GM12801 (cell line): ENCODE results near the gene TMEM106A.
"Not testable (repeated sequence)": the region's sequence is repeated elsewhere in the genome, so short reads cannot be mapped to it uniquely, and the experiment has no call there.

Experiments
- TF ChIP-seq, protein P1 (sequence below): IDR thresholded peaks from one replicate; pipeline ENCODE4 v1.5.1; 2011; ENCODE audit warnings: control low read depth; ENCODE audit not compliant: insufficient read length; ENCODE audit errors: extremely low read depth

The TMEM106A gene

DNA sequence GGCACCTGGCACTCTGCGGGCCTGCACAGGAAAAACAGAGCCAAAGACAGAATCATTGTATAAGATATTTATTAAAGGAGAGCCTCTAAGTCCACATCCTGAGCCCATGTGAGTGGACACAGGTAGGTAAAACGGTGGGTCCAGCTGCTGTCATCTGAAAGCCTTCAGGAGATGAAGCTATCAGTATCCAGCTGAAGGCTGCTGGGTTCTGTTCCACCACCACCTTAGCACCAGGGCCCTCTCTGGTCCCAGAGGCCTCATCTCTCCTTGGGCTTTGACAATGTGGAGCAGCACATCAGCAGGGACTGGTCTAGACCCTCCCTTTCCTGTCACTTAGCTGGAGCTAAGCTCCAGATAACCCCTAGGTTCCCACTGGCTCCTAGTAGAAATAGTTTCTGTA is 7.3 kb downstream of the TMEM106A start:
- TF ChIP-seq, protein P1, sequence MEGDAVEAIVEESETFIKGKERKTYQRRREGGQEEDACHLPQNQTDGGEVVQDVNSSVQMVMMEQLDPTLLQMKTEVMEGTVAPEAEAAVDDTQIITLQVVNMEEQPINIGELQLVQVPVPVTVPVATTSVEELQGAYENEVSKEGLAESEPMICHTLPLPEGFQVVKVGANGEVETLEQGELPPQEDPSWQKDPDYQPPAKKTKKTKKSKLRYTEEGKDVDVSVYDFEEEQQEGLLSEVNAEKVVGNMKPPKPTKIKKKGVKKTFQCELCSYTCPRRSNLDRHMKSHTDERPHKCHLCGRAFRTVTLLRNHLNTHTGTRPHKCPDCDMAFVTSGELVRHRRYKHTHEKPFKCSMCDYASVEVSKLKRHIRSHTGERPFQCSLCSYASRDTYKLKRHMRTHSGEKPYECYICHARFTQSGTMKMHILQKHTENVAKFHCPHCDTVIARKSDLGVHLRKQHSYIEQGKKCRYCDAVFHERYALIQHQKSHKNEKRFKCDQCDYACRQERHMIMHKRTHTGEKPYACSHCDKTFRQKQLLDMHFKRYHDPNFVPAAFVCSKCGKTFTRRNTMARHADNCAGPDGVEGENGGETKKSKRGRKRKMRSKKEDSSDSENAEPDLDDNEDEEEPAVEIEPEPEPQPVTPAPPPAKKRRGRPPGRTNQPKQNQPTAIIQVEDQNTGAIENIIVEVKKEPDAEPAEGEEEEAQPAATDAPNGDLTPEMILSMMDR: no peak

DNA sequence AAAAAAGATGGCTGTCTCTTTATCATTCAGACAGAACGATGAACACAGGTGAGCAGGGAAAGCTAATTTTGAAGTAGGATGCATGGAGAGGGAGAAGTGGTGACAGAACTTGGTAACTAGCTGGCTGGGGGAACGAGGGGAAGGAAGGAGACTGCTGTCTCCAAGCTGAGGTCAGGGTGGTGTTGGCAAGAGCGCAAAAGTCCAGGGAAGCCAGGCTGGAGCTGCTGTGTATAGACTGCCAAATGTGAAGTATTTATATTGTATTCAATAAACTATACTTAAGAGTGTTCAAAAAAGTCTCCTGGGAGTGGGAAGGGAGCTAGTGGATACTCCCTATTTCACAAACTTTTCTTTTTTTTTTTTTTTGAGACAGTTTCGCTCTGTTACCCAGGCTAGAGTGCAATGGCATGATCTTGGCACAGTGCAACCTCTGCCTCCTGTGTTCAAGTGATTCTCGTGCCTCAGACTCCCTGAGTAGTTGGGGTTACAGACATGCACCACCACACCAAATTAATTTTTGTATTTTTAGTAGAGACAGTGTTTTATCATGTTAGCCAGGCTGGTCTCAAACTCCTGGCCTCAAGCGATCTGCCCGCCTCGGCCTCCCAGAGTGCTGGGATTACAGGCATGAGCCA is 8.2 kb downstream of the TMEM106A start:
- TF ChIP-seq, protein P1: no peak

DNA sequence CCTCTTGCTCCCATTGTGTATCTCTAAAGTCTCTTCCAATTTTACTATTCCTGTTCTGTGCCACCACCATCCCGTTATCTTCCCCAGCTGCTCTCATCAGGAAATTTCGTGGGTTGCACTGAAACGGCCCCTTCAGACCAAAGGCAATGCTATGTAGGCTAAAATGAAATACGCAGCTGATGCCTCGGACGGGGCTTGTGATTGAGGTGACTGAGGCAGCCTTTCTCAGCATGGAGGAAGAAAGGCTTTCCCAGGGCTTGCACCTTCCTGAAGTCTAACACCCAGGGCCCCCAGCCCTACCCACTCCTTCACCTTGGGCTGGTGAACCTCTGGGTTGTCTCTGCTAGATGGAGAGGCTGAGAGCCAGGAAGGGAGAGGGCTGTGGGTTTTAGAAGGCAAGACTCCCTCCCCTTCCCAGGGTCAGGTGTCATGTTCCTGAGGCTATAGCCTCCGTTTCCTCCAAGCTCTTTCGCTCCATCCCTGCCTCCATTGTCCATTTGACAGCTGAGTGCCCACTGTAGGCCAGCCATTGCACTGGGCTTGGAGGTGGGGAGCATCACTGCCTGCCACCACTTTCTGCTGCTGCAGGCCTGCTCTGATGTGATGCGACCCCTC is 8.9 kb downstream of the TMEM106A start:
- TF ChIP-seq, protein P1: no peak

DNA sequence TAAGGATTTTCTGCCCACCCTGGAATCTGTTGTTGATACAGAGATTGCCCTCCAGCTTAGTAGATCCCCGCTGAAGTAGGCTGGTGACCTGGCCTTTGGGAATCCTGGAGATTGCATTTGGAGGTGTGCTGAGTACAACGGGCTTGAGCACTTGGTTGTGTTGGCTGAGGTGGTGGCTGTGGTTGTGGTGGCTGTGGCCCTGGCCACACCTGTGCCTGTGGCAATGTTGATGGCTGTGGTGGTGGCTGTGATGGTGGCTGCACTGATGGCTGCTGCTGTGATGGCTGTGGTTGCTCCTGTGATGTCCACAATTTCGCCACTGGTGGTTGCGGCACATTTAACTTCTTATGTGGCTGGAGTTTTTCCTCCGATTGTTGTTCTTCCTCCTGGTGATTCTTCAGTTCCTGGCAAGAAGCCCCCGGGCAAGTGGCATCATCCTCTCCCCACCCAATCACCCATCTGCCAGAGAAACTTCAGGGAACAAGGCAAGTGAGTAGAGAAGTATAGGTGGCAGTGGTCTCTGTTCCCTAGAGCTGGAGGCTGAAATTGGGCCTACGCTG is 12.6 kb downstream of the TMEM106A start:
- TF ChIP-seq, protein P1: no peak

DNA sequence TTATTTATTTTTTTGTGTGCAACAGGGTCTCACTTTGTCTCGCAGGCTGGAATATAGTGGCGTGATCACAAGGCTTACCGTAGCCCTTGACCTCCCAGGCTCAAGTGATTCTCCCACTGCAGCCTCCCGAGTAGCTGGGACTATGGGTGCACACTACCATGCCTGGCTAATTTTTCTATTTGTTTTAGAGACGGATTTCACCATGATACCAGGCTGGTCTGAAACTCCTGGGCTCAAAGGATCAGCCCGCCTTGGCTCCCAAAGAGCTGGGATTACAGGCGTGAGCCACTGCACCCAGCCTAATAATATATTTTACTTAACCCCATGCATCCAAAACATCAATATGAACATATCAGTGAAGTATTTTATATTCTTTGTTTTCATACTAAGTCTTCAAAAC is 14.7 kb downstream of the TMEM106A start:
- TF ChIP-seq, protein P1: no peak

DNA sequence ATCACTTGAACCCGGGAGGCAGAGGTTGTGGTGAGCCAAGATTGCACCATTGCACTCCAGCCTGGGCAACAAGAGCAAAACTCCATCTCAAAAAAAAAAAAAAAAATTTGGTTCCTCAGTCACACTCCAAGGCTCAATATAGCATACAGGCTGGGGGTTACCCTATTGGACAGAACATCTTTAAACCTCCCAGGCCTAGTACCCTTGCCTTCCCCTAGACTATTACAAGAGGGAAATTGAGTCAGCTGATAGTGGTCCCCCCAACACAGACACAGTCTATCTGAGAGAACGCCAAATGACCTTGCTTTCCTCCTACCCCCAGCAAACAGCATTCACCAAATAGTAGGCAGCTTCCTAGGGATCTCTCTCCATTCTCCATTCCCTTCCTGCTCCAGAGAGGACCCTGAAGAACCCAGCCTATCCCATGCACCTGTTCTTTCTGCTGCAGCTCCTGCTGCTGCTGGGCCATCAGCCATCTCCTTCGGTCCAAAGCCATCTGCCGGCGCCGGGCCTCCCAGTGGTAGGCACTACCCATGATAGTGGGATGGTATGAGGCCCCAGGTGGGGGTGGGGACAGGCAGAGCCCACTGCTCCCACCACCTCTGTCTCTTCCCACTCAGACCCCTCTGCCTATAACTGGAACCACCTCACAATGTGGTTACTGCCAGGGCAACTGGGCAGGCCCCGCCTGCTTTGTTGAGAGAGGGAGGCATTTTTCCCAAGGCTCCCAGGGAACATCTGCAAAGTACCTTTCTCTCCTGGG is 16.5 kb downstream of the TMEM106A start, which contains the start of gene CCDC200:
Gene CCDC200, minus strand, starts transcription at position 604 of the 763 bp plus-strand sequence. Its CDS starts 69 bp downstream, at position 535.
- TF ChIP-seq, protein P1: not testable (repeated sequence)

DNA sequence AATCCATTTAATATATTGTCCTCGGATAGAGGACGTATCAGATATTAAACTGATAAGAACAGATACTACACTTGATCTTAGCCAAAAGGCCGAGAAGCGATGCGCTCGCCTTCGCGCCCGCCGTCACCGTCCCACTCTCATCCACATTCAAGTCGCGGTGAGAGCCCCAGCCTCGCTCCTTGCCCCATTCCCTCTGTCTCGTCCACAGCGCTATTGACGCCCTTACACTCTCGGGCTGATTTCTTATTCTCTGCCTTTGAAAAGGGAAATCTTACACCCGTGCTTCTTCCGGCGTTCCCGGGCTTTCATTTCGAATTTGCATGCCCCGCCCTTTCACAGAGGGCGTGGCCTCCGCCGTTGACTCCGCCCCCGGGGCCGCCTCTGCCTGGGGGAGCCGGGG is 22.2 kb downstream of the TMEM106A start, which contains the start of gene RNU2-1:
Gene RNU2-1, minus strand, starts transcription at position 101 of the 400 bp plus-strand sequence.
- TF ChIP-seq, protein P1: not testable (repeated sequence)
